Thyroid gland (tissue), 4 donors: ENCODE measurements around the gene STAP1.

Experiments used
- CTCF ChIP-seq, 6 experiments: fragments of 200-600 bp in 3 of 6; fragments of 450-650 bp in 3 of 6; sonication (generic) in 3 of 6; IDR thresholded peaks; one replicate each; pipeline ENCODE4 v1.5.1; 2016 to 2019; ENCODE audit warnings: antibody characterized with exemption in 6 of 6, mild to moderate bottlenecking in 2 of 6, inconsistent platforms in 1 of 6, moderate library complexity in 1 of 6
- POLR2A ChIP-seq, 2 donors: fragments of 450-650 bp; IDR thresholded peaks; one replicate each; pipeline ENCODE4 v1.6.1; 2017; ENCODE audit warnings: antibody characterized with exemption in 2 of 2, mild to moderate bottlenecking in 2 of 2, moderate library complexity in 1 of 2

GRCh38 chr4:67638136-67638535, 79.6 kb downstream of the STAP1 start:
- TF ChIP-seq CTCF (IDR thresholded peaks at IDR 0.05) (no peak), POLR2A (IDR thresholded peaks at IDR 0.05) (no peak)
